Suprapubic skin (tissue), 4 donors: Measurements from ENCODE around the gene NPAS3.

Source experiments
- CTCF ChIP-seq, 2 donors: fragments of 200-600 bp in 1 of 2; fragments of 450-650 bp in 1 of 2; sonication (generic) in 1 of 2; IDR thresholded peaks; one replicate each; pipeline ENCODE4 v1.5.1; 2016 to 2019; ENCODE audit warnings: antibody characterized with exemption in 2 of 2, mild to moderate bottlenecking in 1 of 2, moderate library complexity in 1 of 2
- EP300 ChIP-seq: sonication (generic); formaldehyde crosslinking; IDR thresholded peaks from one replicate; pipeline ENCODE4 v1.6.1; 2017; ENCODE audit warnings: antibody characterized with exemption
- POLR2A ChIP-seq, 2 donors: fragments of 450-650 bp; IDR thresholded peaks; one replicate each; pipeline ENCODE4 v1.6.1; 2017; ENCODE audit warnings: antibody characterized with exemption in 2 of 2, mild to moderate bottlenecking in 2 of 2, moderate library complexity in 2 of 2
- POLR2AphosphoS5 ChIP-seq, 3 donors: sonication (generic); formaldehyde crosslinking; IDR thresholded peaks; one replicate each; pipeline ENCODE4 v1.6.1; 2017; ENCODE audit warnings: antibody characterized with exemption in 3 of 3

- no peak for TF ChIP-seq EP300
- no peak for TF ChIP-seq CTCF (IDR thresholded peaks at IDR 0.05)
- TF ChIP-seq POLR2A (IDR thresholded peaks at IDR 0.05) = no peak
- TF ChIP-seq POLR2AphosphoS5 (IDR thresholded peaks at IDR 0.05) = no peak
Measured at GRCh38 chr14:33566082-33566481, 627.4 kb downstream of the NPAS3 start.
